CD14-positive monocyte (primary cell): ENCODE measurements around the gene HOXD11. TPM values are rescaled to one million over a fixed set of nuclear protein-coding genes. Genes with fewer than 3 reads are reported as not detected.

ENCODE experiments used
- DNase-seq, 3 donors: peaks; one replicate each; pipeline ENCODE4 v3.0.0-alpha.2; 2011 to 2022
- H2AFZ ChIP-seq: 2 replicates; pipeline ENCODE4 v1.6.0; 2012; ENCODE audit warnings: mild to moderate bottlenecking, low read depth, low read length, inconsistent platforms; ENCODE audit not compliant: insufficient read depth, poor library complexity, severe bottlenecking
- H3K27ac ChIP-seq, 2 donors: 1 replicate in 1 of 2; 2 replicates in 1 of 2; pipeline ENCODE4 v1.5.1; 2012 to 2013; ENCODE audit warnings: low read length in 2 of 2, control low read depth in 1 of 2, inconsistent platforms in 1 of 2, low read depth in 1 of 2, mild to moderate bottlenecking in 1 of 2
- H3K27me3 ChIP-seq, 2 donors: one replicate each; pipeline versions ENCODE4 v1.6.0 to v1.6.1; 2011 to 2013; ENCODE audit warnings: low read length in 2 of 2; ENCODE audit not compliant: control insufficient read depth in 2 of 2, insufficient read depth in 2 of 2
- H3K36me3 ChIP-seq, 2 donors: replicated peaks in 1 of 2; 1 replicate in 1 of 2; 2 replicates in 1 of 2; pipeline versions ENCODE4 v1.5.1 to v1.6.1; 2012 to 2013; ENCODE audit warnings: low read length in 2 of 2, control low read depth in 1 of 2, inconsistent platforms in 1 of 2, mild to moderate bottlenecking in 1 of 2; ENCODE audit not compliant: insufficient read depth in 2 of 2, control insufficient read depth in 1 of 2
- H3K4me1 ChIP-seq, 2 donors: 1 replicate in 1 of 2; 2 replicates in 1 of 2; pipeline versions ENCODE4 v1.5.1 to v1.6.1; 2012 to 2013; ENCODE audit warnings: low read length in 2 of 2, control low read depth in 1 of 2, inconsistent platforms in 1 of 2, mild to moderate bottlenecking in 1 of 2, moderate library complexity in 1 of 2; ENCODE audit not compliant: insufficient read depth in 2 of 2, control insufficient read depth in 1 of 2
- H3K4me2 ChIP-seq: replicated peaks from 2 replicates; pipeline ENCODE3; 2012; ENCODE audit warnings: low read length, moderate library complexity, mild to moderate bottlenecking; ENCODE audit not compliant: poor library complexity, severe bottlenecking; ENCODE audit errors: extremely low read depth
- H3K4me3 ChIP-seq, 3 experiments: fragments of 200-600 bp in 1 of 3; sonication (generic) in 1 of 3; replicated peaks in 1 of 3; 1 replicate in 2 of 3; 2 replicates in 1 of 3; pipeline ENCODE4 v1.5.1; 2011 to 2013; ENCODE audit warnings: low read length in 3 of 3, mild to moderate bottlenecking in 3 of 3, control low read depth in 2 of 3, low read depth in 2 of 3, inconsistent platforms in 1 of 3, moderate library complexity in 1 of 3
- H3K79me2 ChIP-seq: 2 replicates; pipeline ENCODE4 v1.6.0; 2012; ENCODE audit warnings: mild to moderate bottlenecking, control low read depth, inconsistent platforms, low read length, moderate library complexity; ENCODE audit not compliant: insufficient read depth
- H3K9ac ChIP-seq: 2 replicates; pipeline ENCODE4 v1.6.0; 2017; ENCODE audit warnings: low read length, mild to moderate bottlenecking; ENCODE audit not compliant: insufficient read depth, poor library complexity, severe bottlenecking
- H3K9me3 ChIP-seq, 2 donors: replicated peaks in 1 of 2; 1 replicate in 1 of 2; 2 replicates in 1 of 2; pipeline versions ENCODE4 v1.5.1 to v1.6.1; 2012 to 2013; ENCODE audit warnings: low read length in 2 of 2, control low read depth in 1 of 2; ENCODE audit not compliant: control insufficient read depth in 1 of 2, insufficient read depth in 1 of 2
- H4K20me1 ChIP-seq: 2 replicates; pipeline ENCODE4 v1.6.0; 2012; ENCODE audit warnings: mild to moderate bottlenecking, low read length, control low read depth, moderate library complexity; ENCODE audit not compliant: insufficient read depth
- H3K27ac Mint-ChIP-seq, 7 donors: one replicate each; pipeline ENCODE4 v1.8.0; 2020; ENCODE audit warnings: mild to moderate bottlenecking in 7 of 7, mixed read lengths in 7 of 7, moderate library complexity in 6 of 7, inconsistent platforms in 2 of 7
- H3K27me3 Mint-ChIP-seq, 3 donors: one replicate each; pipeline ENCODE4 v1.8.0; 2021 to 2022; ENCODE audit warnings: low read depth in 3 of 3, mild to moderate bottlenecking in 3 of 3, mixed read lengths in 3 of 3, moderate library complexity in 3 of 3, inconsistent platforms in 1 of 3
- H3K36me3 Mint-ChIP-seq, 2 donors: one replicate each; pipeline ENCODE4 v1.8.0; 2020; ENCODE audit warnings: mixed read lengths in 2 of 2, inconsistent platforms in 1 of 2, mild to moderate bottlenecking in 1 of 2
- H3K4me1 Mint-ChIP-seq: one replicate; pipeline ENCODE4 v1.8.0; 2020; ENCODE audit warnings: mild to moderate bottlenecking, mixed read lengths
- H3K4me3 Mint-ChIP-seq, 2 donors: one replicate each; pipeline ENCODE4 v1.8.0; 2020; ENCODE audit warnings: mild to moderate bottlenecking in 2 of 2, mixed read lengths in 2 of 2, moderate library complexity in 1 of 2
- H3K9me3 Mint-ChIP-seq, 7 donors: one replicate each; pipeline ENCODE4 v1.8.0; 2020 to 2022; ENCODE audit warnings: mixed read lengths in 7 of 7, mild to moderate bottlenecking in 6 of 7, moderate library complexity in 6 of 7, inconsistent platforms in 2 of 7
- WGBS: methylation state at CpG from one replicate; pipeline ENCODE4 v1.1.5; 2013; ENCODE audit warnings: missing lambda C conversion rate; ENCODE audit not compliant: insufficient coverage; 5-methylcytosine and 5-hydroxymethylcytosine counted together
- intact Hi-C, 2 donors: fragments of 100-400 bp; cut with micrococcal nuclease; formaldehyde crosslinking; loops; one replicate each; pipeline versions ENCODE4 v1.15.0 to v1.15.1; 2023
- polyA plus RNA-seq, 3 donors: library from polyadenylated mRNA; depleted of rRNA in 1 of 3; unstranded in 2 of 3; stranded (reverse) in 1 of 3; fragments of 300-500 nt in 2 of 3; fragments of >200 nt in 1 of 3; fragmentation: Illumina TruSeq in 2 of 3; gene quantifications; 1 replicate in 2 of 3; 2 replicates in 1 of 3; pipeline ENCODE4 v1.2.3, GENCODE V29; 2012 to 2021
- TF ChIP-seq, protein P1 (sequence below): fragments of 200-600 bp; IDR thresholded peaks from one replicate; pipeline ENCODE4 v1.8.0; 2022; ENCODE audit warnings: antibody characterized with exemption, mild to moderate bottlenecking

Gene HOXD11
- polyA plus RNA-seq, 3 donors = not detected

DNA sequence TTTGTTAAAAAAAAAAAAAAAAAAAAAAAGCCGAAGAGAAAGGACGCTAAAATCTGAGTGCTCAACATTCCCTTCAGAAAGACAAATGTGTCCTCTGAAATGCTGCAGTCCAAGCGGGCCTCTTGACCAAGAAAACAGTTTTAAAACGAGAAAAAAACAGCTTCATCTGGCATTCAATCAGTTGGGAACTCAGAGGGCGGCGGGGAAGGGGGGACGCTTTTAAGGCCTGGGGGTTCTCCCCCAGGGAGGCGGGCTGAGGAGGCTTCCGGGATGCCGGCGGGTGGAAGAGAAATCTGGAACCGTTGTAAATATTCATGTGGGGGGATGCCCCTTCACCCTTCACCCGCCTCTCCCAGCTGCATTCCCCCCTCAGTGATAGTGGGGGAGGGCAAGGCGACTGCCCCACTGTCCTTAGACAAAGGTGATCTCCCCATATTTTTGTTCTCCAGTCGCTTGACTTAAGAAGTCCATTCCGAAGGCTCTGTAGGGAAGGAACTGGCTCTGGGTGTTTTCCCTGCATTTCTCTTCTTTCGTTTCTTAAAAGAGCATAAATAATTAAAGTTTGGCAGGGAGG is 3.3 kb upstream of the HOXD11 start:
- WGBS = 9% methylated on average over 5 of the region's 17 CpGs
- H3K4me3 ChIP-seq = no peak overlapping the region
- peaks cover 25% of the 10 kb centered on the region for H3K4me1 Mint-ChIP-seq

DNA sequence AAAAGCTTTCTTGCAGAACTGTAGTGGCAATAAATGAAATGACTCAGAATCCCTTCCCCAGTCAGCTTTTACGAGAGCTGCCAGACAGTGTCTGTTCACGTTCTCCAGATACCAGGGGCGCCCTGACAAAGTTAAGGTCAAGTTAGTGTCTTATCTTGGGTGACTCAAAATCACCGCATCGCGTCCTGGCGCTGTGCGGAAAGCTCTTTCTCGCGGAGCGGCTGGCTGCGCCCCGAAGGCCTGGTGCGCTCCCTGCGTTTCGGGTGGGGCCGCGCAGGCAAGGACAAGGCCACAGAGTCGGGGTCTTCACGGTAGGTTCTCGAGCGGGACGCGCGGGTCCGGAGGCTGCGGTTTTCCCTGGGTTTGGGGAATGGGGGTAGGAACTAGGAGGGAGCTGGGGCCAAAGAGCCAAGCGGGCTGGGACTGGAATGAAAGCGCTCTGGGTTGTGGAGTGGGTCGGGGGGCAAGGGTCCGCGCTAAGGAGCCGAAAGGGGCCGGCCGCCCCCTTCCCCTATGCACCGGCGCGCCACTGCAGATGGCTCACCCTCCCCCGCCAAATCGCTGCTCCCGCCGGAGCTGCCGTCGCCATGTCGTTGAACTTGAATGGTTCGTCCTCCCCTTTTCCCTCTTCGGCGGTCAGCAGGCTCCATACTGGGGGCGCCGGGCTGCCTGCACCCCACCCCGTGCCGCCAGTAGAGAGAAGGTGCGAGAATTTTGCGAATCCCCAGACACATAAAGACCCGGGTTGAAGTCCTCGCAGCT is 2.6 kb upstream of the HOXD11 start:
- Histone ChIP-seq H3K9ac (no peak overlapping the region), H3K79me2 (no peaks in the 10 kb centered on the region), H3K4me2 (peak overlapping the region; percentile 7), H4K20me1 (no peaks in the 10 kb centered on the region), H3K27me3 (peaks cover 73 to 93% of the 10 kb centered on the region in 2 donors), H3K4me3 (no peak overlapping the region), H3K27ac (no peak overlapping the region), H2AFZ (no peak overlapping the region), H3K9me3 (peaks cover 0 to 66% of the 10 kb centered on the region in 2 donors), H3K4me1 (peaks cover 6 to 12% of the 10 kb centered on the region in 2 donors), H3K36me3 (no peaks in the 10 kb centered on the region)
- H3K4me3 Mint-ChIP-seq = peak overlapping the region in 1 of 2 donors; percentile 83
- peaks cover 3 to 13% of the 10 kb centered on the region in 2 donors for H3K36me3 Mint-ChIP-seq
- no peak for DNase-seq
- 5% methylated on average over 38 of the region's 56 CpGs for WGBS
- TF ChIP-seq, protein P1, sequence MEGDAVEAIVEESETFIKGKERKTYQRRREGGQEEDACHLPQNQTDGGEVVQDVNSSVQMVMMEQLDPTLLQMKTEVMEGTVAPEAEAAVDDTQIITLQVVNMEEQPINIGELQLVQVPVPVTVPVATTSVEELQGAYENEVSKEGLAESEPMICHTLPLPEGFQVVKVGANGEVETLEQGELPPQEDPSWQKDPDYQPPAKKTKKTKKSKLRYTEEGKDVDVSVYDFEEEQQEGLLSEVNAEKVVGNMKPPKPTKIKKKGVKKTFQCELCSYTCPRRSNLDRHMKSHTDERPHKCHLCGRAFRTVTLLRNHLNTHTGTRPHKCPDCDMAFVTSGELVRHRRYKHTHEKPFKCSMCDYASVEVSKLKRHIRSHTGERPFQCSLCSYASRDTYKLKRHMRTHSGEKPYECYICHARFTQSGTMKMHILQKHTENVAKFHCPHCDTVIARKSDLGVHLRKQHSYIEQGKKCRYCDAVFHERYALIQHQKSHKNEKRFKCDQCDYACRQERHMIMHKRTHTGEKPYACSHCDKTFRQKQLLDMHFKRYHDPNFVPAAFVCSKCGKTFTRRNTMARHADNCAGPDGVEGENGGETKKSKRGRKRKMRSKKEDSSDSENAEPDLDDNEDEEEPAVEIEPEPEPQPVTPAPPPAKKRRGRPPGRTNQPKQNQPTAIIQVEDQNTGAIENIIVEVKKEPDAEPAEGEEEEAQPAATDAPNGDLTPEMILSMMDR = no peak
- H3K27me3 Mint-ChIP-seq = peaks cover 88 to 98% (median 89%) of the 10 kb centered on the region in 3 donors
- peaks cover 28% of the 10 kb centered on the region for H3K4me1 Mint-ChIP-seq
- H3K27ac Mint-ChIP-seq = peak overlapping the region in 1 of 7 donors; percentile 23
- intact Hi-C loops = no loop called here
- peaks cover 0 to 35% (median 30%) of the 10 kb centered on the region in 7 donors for H3K9me3 Mint-ChIP-seq

More for the DNA sequence above, 3.3 kb upstream of the HOXD11 start:
- Mint-ChIP-seq H3K4me3 (peak overlapping the region in 1 of 2 donors; percentile 83), H3K27me3 (peaks cover 88 to 98% (median 89%) of the 10 kb centered on the region in 3 donors), H3K9me3 (peaks cover 0 to 39% (median 30%) of the 10 kb centered on the region in 7 donors), H3K36me3 (peaks cover 1 to 8% of the 10 kb centered on the region in 2 donors), H3K27ac (no peak overlapping the region)
- Histone ChIP-seq H2AFZ (no peak overlapping the region), H3K4me1 (peaks cover 6 to 12% of the 10 kb centered on the region in 2 donors), H4K20me1 (no peaks in the 10 kb centered on the region), H3K9ac (no peak overlapping the region), H3K79me2 (no peaks in the 10 kb centered on the region), H3K27ac (no peak overlapping the region), H3K4me2 (peak overlapping the region; percentile 7), H3K36me3 (no peaks in the 10 kb centered on the region), H3K9me3 (peaks cover 0 to 71% of the 10 kb centered on the region in 2 donors), H3K27me3 (peaks cover 72 to 93% of the 10 kb centered on the region in 2 donors)
- no peak for DNase-seq
- intact Hi-C loops = no loop called here
- TF ChIP-seq, protein P1 = no peak
